ENCODE results near the gene SHCBP1.

The SHCBP1 gene

GRCh38 chr16:46573834-46574159 is 47.4 kb downstream of the SHCBP1 start:
- no CpG with 5 or more reads among the region's 13 CpGs for WGBS (ENCODE audit: extremely low coverage, insufficient coverage, low lambda C conversion rate)

GRCh38 chr16:46573008-46573833 is 48.0 kb downstream of the SHCBP1 start:
- H2BK5ac ChIP-seq (ENCODE audit: low read length): no peak overlapping the region
- H3K18ac ChIP-seq (ENCODE audit: low read length): no peak overlapping the region
- H3K4me2 ChIP-seq (ENCODE audit: low read length): no peak overlapping the region
- H2BK15ac ChIP-seq (replicated peaks; ENCODE audit: low read depth): no peak overlapping the region
- no peak overlapping the region for H3K4ac ChIP-seq (ENCODE audit: low read depth, low read length)
- no peak overlapping the region for H3K56ac ChIP-seq (ENCODE audit: low read length)
- H3K79me1 ChIP-seq (ENCODE audit: low read length): no peaks in the 10 kb centered on the region
- no peak overlapping the region for H4K8ac ChIP-seq (ENCODE audit: low read depth, low read length)
- no peak overlapping the region for H2AK5ac ChIP-seq (ENCODE audit: low read length)
- DNase-seq: peak; percentile 77
- H3K9ac ChIP-seq (ENCODE audit: low read length): no peak overlapping the region
- H3K79me2 ChIP-seq (ENCODE audit: control insufficient read depth, insufficient read depth, low read length): no peaks in the 10 kb centered on the region
- no peak overlapping the region for H4K5ac ChIP-seq (ENCODE audit: low read length)
- H2BK120ac ChIP-seq (ENCODE audit: low read depth, low read length): no peak overlapping the region
- H3K27me3 ChIP-seq (ENCODE audit: insufficient read depth, low read length, poor library complexity): no peaks in the 10 kb centered on the region
- no peaks in the 10 kb centered on the region for H3K4me1 ChIP-seq (ENCODE audit: control insufficient read depth, low read depth, low read length)
- H3K27ac ChIP-seq (ENCODE audit: low read depth, low read length): no peak overlapping the region
- H3K4me3 ChIP-seq (ENCODE audit: low read length): no peak overlapping the region
- no CpG with 5 or more reads among the region's 27 CpGs for WGBS (ENCODE audit: extremely low coverage, insufficient coverage, low lambda C conversion rate)
- no peak overlapping the region for H3K23ac ChIP-seq (ENCODE audit: low read length)
- H3K36me3 ChIP-seq (ENCODE audit: control insufficient read depth, insufficient read depth, low read length): no peaks in the 10 kb centered on the region

More at GRCh38 chr16:46573834-46574159, 47.4 kb downstream of the SHCBP1 start:
- no peak overlapping the region for H3K4ac ChIP-seq (ENCODE audit: low read depth, low read length)
- H2BK15ac ChIP-seq (replicated peaks; ENCODE audit: low read depth): no peak overlapping the region
- H3K27me3 ChIP-seq (ENCODE audit: insufficient read depth, low read length, poor library complexity): no peaks in the 10 kb centered on the region
- H2BK5ac ChIP-seq (ENCODE audit: low read length): no peak overlapping the region
- H3K4me1 ChIP-seq (ENCODE audit: control insufficient read depth, low read depth, low read length): no peaks in the 10 kb centered on the region
- H3K79me2 ChIP-seq (ENCODE audit: control insufficient read depth, insufficient read depth, low read length): no peaks in the 10 kb centered on the region
- H3K56ac ChIP-seq (ENCODE audit: low read length): no peak overlapping the region
- H3K4me3 ChIP-seq (ENCODE audit: low read length): no peak overlapping the region
- H3K4me2 ChIP-seq (ENCODE audit: low read length): no peak overlapping the region
- H2AK5ac ChIP-seq (ENCODE audit: low read length): no peak overlapping the region
- DNase-seq: no peak
- H4K8ac ChIP-seq (ENCODE audit: low read depth, low read length): no peak overlapping the region
- no peak overlapping the region for H2BK120ac ChIP-seq (ENCODE audit: low read depth, low read length)
- no peaks in the 10 kb centered on the region for H3K36me3 ChIP-seq (ENCODE audit: control insufficient read depth, insufficient read depth, low read length)
- no peak overlapping the region for H3K27ac ChIP-seq (ENCODE audit: low read depth, low read length)
- no peak overlapping the region for H3K23ac ChIP-seq (ENCODE audit: low read length)
- H4K5ac ChIP-seq (ENCODE audit: low read length): no peak overlapping the region
- H3K18ac ChIP-seq (ENCODE audit: low read length): no peak overlapping the region
- H3K9ac ChIP-seq (ENCODE audit: low read length): no peak overlapping the region
- no peaks in the 10 kb centered on the region for H3K79me1 ChIP-seq (ENCODE audit: low read length)

- DNase-seq: no peak
- Histone ChIP-seq H4K5ac (ENCODE audit: low read length) (no peak overlapping the region), H3K27ac (ENCODE audit: low read depth, low read length) (no peak overlapping the region), H4K8ac (ENCODE audit: low read depth, low read length) (no peak overlapping the region), H2BK120ac (ENCODE audit: low read depth, low read length) (no peak overlapping the region), H3K18ac (ENCODE audit: low read length) (no peak overlapping the region), H2BK5ac (ENCODE audit: low read length) (no peak overlapping the region), H3K9ac (ENCODE audit: low read length) (no peak overlapping the region), H3K4me1 (ENCODE audit: control insufficient read depth, low read depth, low read length) (no peaks in the 10 kb centered on the region), H3K79me1 (ENCODE audit: low read length) (no peaks in the 10 kb centered on the region), H3K23ac (ENCODE audit: low read length) (no peak overlapping the region), H3K27me3 (ENCODE audit: insufficient read depth, low read length, poor library complexity) (no peaks in the 10 kb centered on the region), H3K4me3 (ENCODE audit: low read length) (no peak overlapping the region), H3K4ac (ENCODE audit: low read depth, low read length) (no peak overlapping the region), H2BK15ac (replicated peaks; ENCODE audit: low read depth) (no peak overlapping the region), H3K56ac (ENCODE audit: low read length) (no peak overlapping the region), H2AK5ac (ENCODE audit: low read length) (no peak overlapping the region), H3K79me2 (ENCODE audit: control insufficient read depth, insufficient read depth, low read length) (no peaks in the 10 kb centered on the region), H3K4me2 (ENCODE audit: low read length) (no peak overlapping the region), H3K36me3 (ENCODE audit: control insufficient read depth, insufficient read depth, low read length) (no peaks in the 10 kb centered on the region)
- WGBS (ENCODE audit: extremely low coverage, insufficient coverage, low lambda C conversion rate): no CpG with 5 or more reads among the region's 27 CpGs
Measured at GRCh38 chr16:46569231-46569735, 51.9 kb downstream of the SHCBP1 start.

GRCh38 chr16:46568472-46569230 is 52.5 kb downstream of the SHCBP1 start:
- no peak overlapping the region for H2BK120ac ChIP-seq (ENCODE audit: low read depth, low read length)
- H3K36me3 ChIP-seq (ENCODE audit: control insufficient read depth, insufficient read depth, low read length): no peaks in the 10 kb centered on the region
- H3K27ac ChIP-seq (ENCODE audit: low read depth, low read length): no peak overlapping the region
- H3K9ac ChIP-seq (ENCODE audit: low read length): no peak overlapping the region
- no peak overlapping the region for H2AK5ac ChIP-seq (ENCODE audit: low read length)
- no peak overlapping the region for H3K4me3 ChIP-seq (ENCODE audit: low read length)
- no peaks in the 10 kb centered on the region for H3K4me1 ChIP-seq (ENCODE audit: control insufficient read depth, low read depth, low read length)
- no peak overlapping the region for H2BK15ac ChIP-seq (replicated peaks; ENCODE audit: low read depth)
- no peak overlapping the region for H3K4ac ChIP-seq (ENCODE audit: low read depth, low read length)
- no peak overlapping the region for H4K8ac ChIP-seq (ENCODE audit: low read depth, low read length)
- no peak for DNase-seq
- no peak overlapping the region for H4K5ac ChIP-seq (ENCODE audit: low read length)
- no peak overlapping the region for H2BK5ac ChIP-seq (ENCODE audit: low read length)
- no peaks in the 10 kb centered on the region for H3K79me2 ChIP-seq (ENCODE audit: control insufficient read depth, insufficient read depth, low read length)
- H3K79me1 ChIP-seq (ENCODE audit: low read length): no peaks in the 10 kb centered on the region
- no peak overlapping the region for H3K56ac ChIP-seq (ENCODE audit: low read length)
- no CpG with 5 or more reads among the region's 42 CpGs for WGBS (ENCODE audit: extremely low coverage, insufficient coverage, low lambda C conversion rate)
- H3K23ac ChIP-seq (ENCODE audit: low read length): no peak overlapping the region
- no peaks in the 10 kb centered on the region for H3K27me3 ChIP-seq (ENCODE audit: insufficient read depth, low read length, poor library complexity)
- no peak overlapping the region for H3K18ac ChIP-seq (ENCODE audit: low read length)
- no peak overlapping the region for H3K4me2 ChIP-seq (ENCODE audit: low read length)

GRCh38 chr16:46562979-46563378 is 58.2 kb downstream of the SHCBP1 start:
- no peak overlapping the region for H3K4me3 ChIP-seq (ENCODE audit: low read length)
- H2AK5ac ChIP-seq (ENCODE audit: low read length): no peak overlapping the region
- H3K4me1 ChIP-seq (ENCODE audit: control insufficient read depth, low read depth, low read length): no peaks in the 10 kb centered on the region
- H3K9ac ChIP-seq (ENCODE audit: low read length): no peak overlapping the region
- no peaks in the 10 kb centered on the region for H3K27me3 ChIP-seq (ENCODE audit: insufficient read depth, low read length, poor library complexity)
- DNase-seq: no peak
- no peak overlapping the region for H2BK120ac ChIP-seq (ENCODE audit: low read depth, low read length)
- no peak overlapping the region for H3K4ac ChIP-seq (ENCODE audit: low read depth, low read length)
- H4K5ac ChIP-seq (ENCODE audit: low read length): no peak overlapping the region
- H3K23ac ChIP-seq (ENCODE audit: low read length): no peak overlapping the region
- H2BK5ac ChIP-seq (ENCODE audit: low read length): no peak overlapping the region
- H3K36me3 ChIP-seq (ENCODE audit: control insufficient read depth, insufficient read depth, low read length): no peaks in the 10 kb centered on the region
- WGBS (ENCODE audit: extremely low coverage, insufficient coverage, low lambda C conversion rate): no CpG with 5 or more reads among the region's 3 CpGs
- H2BK15ac ChIP-seq (replicated peaks; ENCODE audit: low read depth): no peak overlapping the region
- no peak overlapping the region for H3K56ac ChIP-seq (ENCODE audit: low read length)
- H4K8ac ChIP-seq (ENCODE audit: low read depth, low read length): no peak overlapping the region
- no peaks in the 10 kb centered on the region for H3K79me1 ChIP-seq (ENCODE audit: low read length)
- H3K18ac ChIP-seq (ENCODE audit: low read length): no peak overlapping the region
- no peaks in the 10 kb centered on the region for H3K79me2 ChIP-seq (ENCODE audit: control insufficient read depth, insufficient read depth, low read length)
- no peak overlapping the region for H3K4me2 ChIP-seq (ENCODE audit: low read length)
- H3K27ac ChIP-seq (ENCODE audit: low read depth, low read length): no peak overlapping the region
